Endodermal cell (in vitro differentiated cells): Measurements from ENCODE around the gene PARVB. TPM values are rescaled to one million over a fixed set of nuclear protein-coding genes. Genes with fewer than 3 reads are reported as not detected.

Source experiments
- DNase-seq: peaks from one replicate; pipeline ENCODE4 v3.0.0-alpha.2; 2017
- H3K27ac ChIP-seq: 2 replicates; pipeline ENCODE4 v1.5.1; 2013; ENCODE audit warnings: mild to moderate bottlenecking, low read depth, low read length, moderate library complexity
- H3K27me3 ChIP-seq: 2 replicates; pipeline ENCODE4 v1.6.1; 2013; ENCODE audit warnings: mild to moderate bottlenecking, low read length, moderate library complexity; ENCODE audit not compliant: insufficient read depth, control insufficient read depth, poor library complexity, severe bottlenecking
- H3K36me3 ChIP-seq: 2 replicates; pipeline ENCODE4 v1.7.0; 2013; ENCODE audit warnings: mild to moderate bottlenecking, low read length, moderate library complexity; ENCODE audit not compliant: control insufficient read depth, insufficient read depth
- H3K4me1 ChIP-seq: one replicate; pipeline ENCODE4 v1.7.0; 2013; ENCODE audit warnings: low read length; ENCODE audit not compliant: control insufficient read depth, insufficient read depth
- H3K4me3 ChIP-seq: 2 replicates; pipeline ENCODE4 v1.5.1; 2013; ENCODE audit warnings: mild to moderate bottlenecking, low read length, moderate library complexity
- H3K9ac ChIP-seq: 2 replicates; pipeline ENCODE4 v1.6.1; 2013; ENCODE audit warnings: mild to moderate bottlenecking, low read length, moderate library complexity; ENCODE audit not compliant: poor library complexity, severe bottlenecking; ENCODE audit errors: extremely low read depth
- H3K9me3 ChIP-seq: 2 replicates; pipeline ENCODE4 v1.6.1; 2013; ENCODE audit warnings: mild to moderate bottlenecking, low read length, moderate library complexity; ENCODE audit not compliant: control insufficient read depth
- H3K27ac Mint-ChIP-seq: 2 replicates; pipeline ENCODE4 v1.8.0; 2020; ENCODE audit warnings: mixed read lengths
- H3K27me3 Mint-ChIP-seq: 2 replicates; pipeline ENCODE4 v1.8.0; 2021; ENCODE audit warnings: mild to moderate bottlenecking, mixed read lengths; ENCODE audit not compliant: insufficient read depth
- H3K36me3 Mint-ChIP-seq: 2 replicates; pipeline ENCODE4 v1.8.0; 2020; ENCODE audit warnings: low read depth, mixed read lengths
- H3K4me1 Mint-ChIP-seq: 2 replicates; pipeline ENCODE4 v1.8.0; 2020; ENCODE audit warnings: mixed read lengths
- H3K4me3 Mint-ChIP-seq: 2 replicates; pipeline ENCODE4 v1.8.0; 2020; ENCODE audit warnings: mild to moderate bottlenecking, moderate library complexity, mixed read lengths
- H3K9me3 Mint-ChIP-seq: 2 replicates; pipeline ENCODE4 v1.8.0; 2020; ENCODE audit warnings: mild to moderate bottlenecking, mixed read lengths
- WGBS, 2 experiments: methylation state at CpG; one replicate each; pipeline versions ENCODE4 v1.1.5 to v1.1.7; 2013; ENCODE audit warnings: missing lambda C conversion rate in 2 of 2, mixed read lengths in 1 of 2; ENCODE audit not compliant: insufficient coverage in 1 of 2, insufficient read length in 1 of 2; 5-methylcytosine and 5-hydroxymethylcytosine counted together
- total RNA-seq, 2 donors: library from RNA; stranded (reverse); fragmentation: NEBNext Ultra II Directional in 1 of 2; extraction: Animal tissue kit (Norgen Biotek cat#: 25700) in 1 of 2; gene quantifications; 2 replicates in 1 of 2; 3 replicates in 1 of 2; pipeline ENCODE4 v1.2.1, GENCODE V29; 2021
- TF ChIP-seq, protein P1 (sequence below): fragments of 200-600 bp; sonication (generic); conservative IDR thresholded peaks from 2 replicates; pipeline ENCODE4 v1.5.0; 2021; ENCODE audit warnings: antibody characterized with exemption, mild to moderate bottlenecking

The PARVB gene
- total RNA-seq, 2 donors from 2014 or later = 29.6 to 32.3 TPM

DNA sequence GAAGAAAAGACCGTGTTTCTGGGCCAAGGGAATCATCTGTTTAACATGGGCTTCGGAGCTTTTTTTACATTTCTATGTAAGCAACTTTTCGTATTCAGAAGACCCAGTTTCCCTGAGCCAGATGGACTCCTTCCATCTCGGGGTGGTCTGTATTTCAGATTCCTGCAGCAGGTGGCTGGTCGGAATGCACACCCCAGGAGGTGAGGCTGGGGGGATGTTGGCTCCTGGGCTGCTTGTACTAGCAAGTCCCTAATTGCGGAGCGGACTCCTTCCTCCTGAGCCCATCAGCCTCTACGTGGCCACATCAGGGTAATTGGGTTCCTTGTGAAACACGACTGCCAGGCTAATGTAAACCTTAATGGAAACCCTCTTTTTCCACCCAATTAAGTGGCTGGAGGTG lies 58.7 kb downstream of the PARVB start:
- no peak overlapping the region for H3K4me3 Mint-ChIP-seq
- Histone ChIP-seq H3K27me3 (no peaks in the 10 kb centered on the region), H3K4me3 (no peak overlapping the region), H3K9me3 (no peaks in the 10 kb centered on the region), H3K27ac (no peak overlapping the region), H3K4me1 (peaks cover 3% of the 10 kb centered on the region), H3K36me3 (no peaks in the 10 kb centered on the region), H3K9ac (no peak overlapping the region)
- no peaks in the 10 kb centered on the region for H3K27me3 Mint-ChIP-seq
- H3K9me3 Mint-ChIP-seq = no peaks in the 10 kb centered on the region
- H3K36me3 Mint-ChIP-seq = peaks cover 3% of the 10 kb centered on the region
- TF ChIP-seq, protein P1, sequence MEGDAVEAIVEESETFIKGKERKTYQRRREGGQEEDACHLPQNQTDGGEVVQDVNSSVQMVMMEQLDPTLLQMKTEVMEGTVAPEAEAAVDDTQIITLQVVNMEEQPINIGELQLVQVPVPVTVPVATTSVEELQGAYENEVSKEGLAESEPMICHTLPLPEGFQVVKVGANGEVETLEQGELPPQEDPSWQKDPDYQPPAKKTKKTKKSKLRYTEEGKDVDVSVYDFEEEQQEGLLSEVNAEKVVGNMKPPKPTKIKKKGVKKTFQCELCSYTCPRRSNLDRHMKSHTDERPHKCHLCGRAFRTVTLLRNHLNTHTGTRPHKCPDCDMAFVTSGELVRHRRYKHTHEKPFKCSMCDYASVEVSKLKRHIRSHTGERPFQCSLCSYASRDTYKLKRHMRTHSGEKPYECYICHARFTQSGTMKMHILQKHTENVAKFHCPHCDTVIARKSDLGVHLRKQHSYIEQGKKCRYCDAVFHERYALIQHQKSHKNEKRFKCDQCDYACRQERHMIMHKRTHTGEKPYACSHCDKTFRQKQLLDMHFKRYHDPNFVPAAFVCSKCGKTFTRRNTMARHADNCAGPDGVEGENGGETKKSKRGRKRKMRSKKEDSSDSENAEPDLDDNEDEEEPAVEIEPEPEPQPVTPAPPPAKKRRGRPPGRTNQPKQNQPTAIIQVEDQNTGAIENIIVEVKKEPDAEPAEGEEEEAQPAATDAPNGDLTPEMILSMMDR = no peak
- WGBS, 2 experiments = 86 to 88% methylated on average over 6 to 9 of the region's 9 CpGs
- H3K4me1 Mint-ChIP-seq = no peaks in the 10 kb centered on the region
- no peak overlapping the region for H3K27ac Mint-ChIP-seq
- DNase-seq = no peak

DNA sequence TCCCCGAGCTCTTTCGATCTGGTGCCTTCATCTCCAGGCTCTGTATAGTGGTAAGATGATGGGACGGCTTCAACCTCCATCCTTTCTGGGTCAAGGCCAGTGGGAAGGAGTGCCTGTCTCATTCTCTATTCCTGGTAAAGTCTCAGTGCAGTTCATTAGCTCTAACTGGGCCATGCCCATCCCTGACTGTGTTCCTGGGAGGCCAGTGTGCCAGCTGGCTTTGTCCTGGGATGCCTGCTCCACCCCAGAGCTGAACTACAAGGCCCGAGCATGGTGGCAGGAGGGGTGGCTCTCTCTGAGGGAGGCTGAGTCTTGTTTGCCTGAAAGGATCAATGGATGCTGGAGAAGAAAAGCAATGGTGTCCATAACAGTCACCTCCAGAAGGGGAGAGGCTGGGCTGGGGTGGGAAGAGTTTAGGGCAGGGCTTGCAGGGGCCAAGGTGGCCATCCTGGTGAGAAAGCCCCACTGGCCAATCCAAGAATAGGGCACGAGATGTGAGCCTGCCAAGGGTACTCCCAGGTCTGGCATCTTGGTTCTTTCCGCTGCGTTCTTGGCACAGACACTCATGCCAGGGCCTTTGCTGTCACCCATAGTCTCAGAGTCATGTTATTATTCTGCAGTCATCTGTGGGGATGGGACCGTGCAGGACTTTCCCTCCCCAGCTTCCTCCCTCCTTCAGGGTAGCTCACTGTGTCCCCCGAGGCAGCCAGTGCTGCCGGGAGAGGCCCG lies 60.1 kb downstream of the PARVB start:
- Histone ChIP-seq H3K9me3 (no peaks in the 10 kb centered on the region), H3K4me3 (no peak overlapping the region), H3K9ac (no peak overlapping the region), H3K27me3 (no peaks in the 10 kb centered on the region), H3K27ac (no peak overlapping the region), H3K4me1 (peaks cover 3% of the 10 kb centered on the region), H3K36me3 (no peaks in the 10 kb centered on the region)
- Mint-ChIP-seq H3K4me3 (no peak overlapping the region), H3K4me1 (no peaks in the 10 kb centered on the region), H3K36me3 (peaks cover 3% of the 10 kb centered on the region), H3K27ac (no peak overlapping the region), H3K9me3 (no peaks in the 10 kb centered on the region), H3K27me3 (no peaks in the 10 kb centered on the region)
- 88 to 95% methylated on average over 8 to 11 of the region's 11 CpGs for WGBS, 2 experiments
- TF ChIP-seq, protein P1 = no peak
- no peak for DNase-seq

DNA sequence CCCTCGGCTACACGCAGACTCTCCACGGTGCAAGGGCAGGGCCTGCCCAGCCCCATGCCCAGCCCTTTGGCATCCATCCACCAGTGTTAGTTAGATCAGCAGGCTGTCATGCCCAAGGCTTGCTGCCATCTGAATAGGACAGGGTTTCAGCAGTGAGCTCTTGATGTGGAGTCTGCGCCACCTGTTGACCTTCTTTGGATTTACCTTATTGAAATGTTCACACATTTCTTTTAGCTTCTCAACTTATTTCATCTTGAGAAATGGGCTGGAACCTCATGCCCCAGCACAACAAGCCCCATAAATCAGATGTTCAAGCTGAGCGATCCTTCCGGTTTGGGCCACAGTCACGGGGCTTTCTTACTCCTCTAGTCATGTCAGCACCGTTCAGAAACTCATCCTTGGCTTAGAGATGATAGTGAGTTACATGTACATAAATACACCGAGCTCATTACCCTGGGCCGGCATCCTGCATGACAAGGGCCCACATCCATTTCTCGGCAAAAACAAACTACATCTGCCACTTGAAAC lies 61.7 kb downstream of the PARVB start:
- DNase-seq = peak; percentile 71
- no peaks in the 10 kb centered on the region for H3K9me3 ChIP-seq
- H3K4me1 Mint-ChIP-seq = no peaks in the 10 kb centered on the region
- H3K27ac ChIP-seq = no peak overlapping the region
- no peak overlapping the region for H3K27ac Mint-ChIP-seq
- no peak overlapping the region for H3K9ac ChIP-seq
- no peaks in the 10 kb centered on the region for H3K27me3 Mint-ChIP-seq
- peaks cover 3% of the 10 kb centered on the region for H3K4me1 ChIP-seq
- TF ChIP-seq, protein P1 = peak; percentile 76
- H3K36me3 ChIP-seq = no peaks in the 10 kb centered on the region
- no peak overlapping the region for H3K4me3 ChIP-seq
- 73 to 83% methylated on average over 9 to 11 of the region's 11 CpGs for WGBS, 2 experiments
- no peaks in the 10 kb centered on the region for H3K27me3 ChIP-seq
- peaks cover 3% of the 10 kb centered on the region for H3K36me3 Mint-ChIP-seq
- H3K9me3 Mint-ChIP-seq = no peaks in the 10 kb centered on the region
- H3K4me3 Mint-ChIP-seq = no peak overlapping the region
